ENCODE results near the gene EFR3B. TPM values are rescaled to one million over a fixed set of nuclear protein-coding genes. Genes with fewer than 3 reads are reported as not detected.

Gene EFR3B
- total and polyA plus RNA-seq, 2 of the 13 experiments (the other 11 are each of a cell fraction or from before 2014, with no cell fraction given) = 0.42 TPM

- no peak for TF ChIP-seq ZNF142 (CRISPR knock-in tag; IDR thresholded peaks at IDR 0.05)
- peak; percentile 20 for TF ChIP-seq AGO2 (optimal IDR thresholded peaks at IDR 0.05; ENCODE audit: low read depth, low read length)
- TF ChIP-seq KLF9 (CRISPR knock-in tag; IDR thresholded peaks at IDR 0.05; ENCODE audit: low read depth) = no peak
- TF ChIP-seq CEBPB (IDR thresholded peaks at IDR 0.05; ENCODE audit: borderline replicate concordance, low read depth, low read length) = no peak
- TF ChIP-seq ZNF597 (CRISPR knock-in tag; IDR thresholded peaks at IDR 0.05) = no peak
- no peak for TF ChIP-seq SCMH1 (CRISPR knock-in tag; IDR thresholded peaks at IDR 0.05; ENCODE audit: borderline replicate concordance)
- no peak for TF ChIP-seq ZNF878 (CRISPR knock-in tag; IDR thresholded peaks at IDR 0.05)
- TF ChIP-seq RFXAP (CRISPR knock-in tag; IDR thresholded peaks at IDR 0.05; ENCODE audit: borderline replicate concordance) = 0 out of 2 replicates have a peak, but pooled peaks have one; percentile 9
- 0 out of 2 replicates have a peak, but pooled peaks have one; percentile 14 for TF ChIP-seq KMT2A (CRISPR knock-in tag; IDR thresholded peaks at IDR 0.05)
- no peak for TF ChIP-seq ZNF101 (CRISPR knock-in tag; IDR thresholded peaks at IDR 0.05; ENCODE audit: borderline replicate concordance, low read depth)
- TF ChIP-seq ZFP1 (CRISPR knock-in tag; IDR thresholded peaks at IDR 0.05) = no peak
- TF ChIP-seq CREBL2 (CRISPR knock-in tag; IDR thresholded peaks at IDR 0.05; ENCODE audit: borderline replicate concordance) = no peak
- TF ChIP-seq ZNF792 (CRISPR knock-in tag; IDR thresholded peaks at IDR 0.05) = no peak
- no peak for TF ChIP-seq NR3C1 (CRISPR knock-in tag; IDR thresholded peaks at IDR 0.05)
- TF ChIP-seq FOXA3 (CRISPR knock-in tag; IDR thresholded peaks at IDR 0.05) = no peak
- TF ChIP-seq ZNF343 (CRISPR knock-in tag; IDR thresholded peaks at IDR 0.05) = no peak
- TF ChIP-seq U2AF1 (optimal IDR thresholded peaks at IDR 0.05; ENCODE audit: low read depth, low read length) = no peak
- no peak for TF ChIP-seq THAP8 (CRISPR knock-in tag; IDR thresholded peaks at IDR 0.05; ENCODE audit: borderline replicate concordance)
- TF ChIP-seq ZBTB44 (CRISPR knock-in tag; IDR thresholded peaks at IDR 0.05) = no peak
- no peak for TF ChIP-seq SALL1 (CRISPR knock-in tag; IDR thresholded peaks at IDR 0.05)
- no peak for TF ChIP-seq RAD51 (IDR thresholded peaks at IDR 0.05; ENCODE audit: borderline replicate concordance)
Observed at GRCh38 chr2:25042321-25043240, 705 bp downstream of the EFR3B start (continued).
